GM18873 (cell line): Measurements from ENCODE around the gene FRS3.
"Not testable (repeated sequence)": the region's sequence is repeated elsewhere in the genome, so short reads cannot be mapped to it uniquely, and the experiment has no call there.

Experiments
- ATAC-seq: cut with Tn5 transposase; IDR thresholded peaks from one replicate; pipeline ENCODE4 v1.9.1; 2021; ENCODE audit warnings: mild to moderate bottlenecking, moderate library complexity, moderate number of reproducible peaks; ENCODE audit not compliant: unreplicated experiment, low FRiP score

Gene FRS3

GRCh38 chr6:41770381-41771057 lies 9.2 kb downstream of the FRS3 start:
- ATAC-seq, result no peak

GRCh38 chr6:41769376-41769775 lies 10.3 kb downstream of the FRS3 start:
- no peak for ATAC-seq

DNA sequence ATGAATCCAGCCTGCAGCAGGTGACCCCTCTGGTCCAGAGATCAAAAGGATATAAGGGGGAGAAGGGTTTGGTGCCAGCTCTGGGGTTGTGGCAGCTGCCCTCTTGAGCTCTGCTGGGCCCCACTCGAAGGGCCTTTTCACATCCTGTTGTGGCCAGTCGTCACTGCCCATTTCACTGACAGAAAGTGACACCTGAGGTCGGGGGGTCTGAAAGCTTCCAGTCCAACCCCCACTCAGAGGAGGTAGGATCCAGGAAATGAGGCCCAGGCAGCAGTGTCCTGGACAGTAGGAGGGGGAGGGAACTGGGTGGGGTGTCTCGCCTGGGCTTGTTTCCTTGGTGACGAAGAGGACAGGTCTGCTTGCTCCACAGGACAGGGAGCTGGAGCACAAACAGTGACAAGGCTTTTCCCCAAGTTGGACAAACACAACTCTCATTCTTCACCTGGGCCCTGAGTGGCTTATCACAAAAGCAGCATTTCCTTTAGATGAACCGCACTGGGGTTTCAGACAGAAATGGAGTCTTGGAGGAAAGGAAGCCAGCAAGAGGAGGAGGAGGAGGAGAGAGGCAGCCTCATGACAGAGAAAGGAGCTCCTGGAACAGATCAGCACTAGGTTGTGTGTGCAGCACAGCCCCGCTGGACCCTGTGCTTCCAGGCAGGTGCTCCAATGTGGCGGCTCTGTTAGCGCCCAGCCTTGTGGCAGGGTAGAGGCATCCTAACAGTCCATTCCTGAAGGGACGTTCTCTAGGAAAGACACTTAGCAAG lies 11.0 kb downstream of the FRS3 start:
- ATAC-seq, result no peak

GRCh38 chr6:41767112-41767833 lies 12.4 kb downstream of the FRS3 start:
- no peak for ATAC-seq

- ATAC-seq, result not testable (repeated sequence)
These were observed 13.5 kb downstream of the FRS3 start for GRCh38 chr6:41766043-41766664.

GRCh38 chr6:41763470-41763869 lies 16.2 kb downstream of the FRS3 start:
- ATAC-seq, result no peak

DNA sequence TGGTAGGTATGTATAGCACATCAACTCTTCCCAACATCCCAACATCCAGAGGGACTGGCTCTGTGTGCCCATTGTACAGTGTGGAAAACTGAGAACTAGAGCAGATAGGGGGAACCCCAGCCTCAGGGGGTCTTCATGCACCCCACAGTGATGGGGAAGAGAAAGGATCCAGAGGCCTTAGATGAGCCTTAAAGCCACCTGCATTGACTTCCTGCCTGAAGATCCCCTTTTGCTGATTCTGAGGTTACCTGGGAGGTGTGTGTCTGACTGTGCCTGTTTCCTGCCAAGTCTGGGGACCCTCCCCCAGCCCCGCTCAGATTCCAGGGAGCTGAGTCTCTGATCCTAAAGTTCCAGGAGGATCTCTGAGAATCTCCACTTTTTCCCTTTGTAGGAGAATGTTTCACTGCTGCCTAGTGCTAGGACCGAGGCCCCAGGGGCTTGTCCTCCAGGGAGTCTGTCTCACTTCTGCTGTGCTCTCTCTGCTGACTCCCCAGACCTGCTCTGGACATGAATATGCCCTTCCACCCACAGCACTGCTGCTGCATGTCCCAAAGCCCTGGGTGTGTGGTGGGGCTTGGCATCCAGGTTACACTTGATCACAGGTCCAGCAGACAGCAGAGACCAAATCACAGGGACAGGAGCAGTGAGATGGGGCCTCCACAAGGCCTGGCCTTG lies 19.7 kb downstream of the FRS3 start:
- ATAC-seq, result no peak

DNA sequence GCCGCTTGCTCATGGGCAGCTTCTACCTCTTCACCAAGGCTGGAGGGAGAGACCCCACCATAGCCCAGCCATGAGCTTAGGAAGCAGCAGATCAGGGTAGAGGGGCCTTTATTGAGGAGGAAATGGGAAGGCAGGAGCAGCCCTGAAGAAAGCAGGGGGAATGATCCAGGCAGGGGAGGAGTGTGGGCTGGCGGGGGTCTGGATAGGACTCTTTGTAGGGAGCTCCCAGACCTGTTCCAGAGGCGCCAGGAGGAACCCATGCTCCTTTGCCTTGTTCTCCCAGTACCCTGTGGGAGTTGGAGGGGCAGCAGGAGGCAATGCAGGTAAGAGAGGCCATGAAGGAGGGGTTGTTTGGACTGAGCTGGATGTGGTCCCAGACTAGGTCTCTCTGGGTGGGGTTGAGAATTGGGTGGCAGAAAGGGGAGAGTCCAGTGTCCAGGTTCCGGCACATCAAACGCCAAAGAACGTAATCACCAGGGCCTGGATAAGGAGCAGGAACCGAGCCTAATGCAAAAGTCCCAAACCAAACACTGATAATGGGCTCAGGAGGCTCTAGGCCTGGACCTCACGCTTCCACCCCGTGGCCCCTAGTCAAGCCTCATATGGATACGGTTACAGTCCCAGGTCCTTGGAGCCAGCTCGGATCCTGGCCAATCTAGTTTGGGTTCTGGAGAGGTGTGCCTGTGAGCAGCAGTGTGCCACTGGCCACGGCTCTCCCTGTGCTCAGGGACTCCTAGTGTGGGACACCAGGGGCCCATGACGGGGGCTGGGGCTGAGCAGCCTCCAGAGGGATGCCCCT lies 20.4 kb downstream of the FRS3 start:
- ATAC-seq, result no peak

- ATAC-seq, result no peak
These were observed 21.1 kb downstream of the FRS3 start for GRCh38 chr6:41758641-41759035.

DNA sequence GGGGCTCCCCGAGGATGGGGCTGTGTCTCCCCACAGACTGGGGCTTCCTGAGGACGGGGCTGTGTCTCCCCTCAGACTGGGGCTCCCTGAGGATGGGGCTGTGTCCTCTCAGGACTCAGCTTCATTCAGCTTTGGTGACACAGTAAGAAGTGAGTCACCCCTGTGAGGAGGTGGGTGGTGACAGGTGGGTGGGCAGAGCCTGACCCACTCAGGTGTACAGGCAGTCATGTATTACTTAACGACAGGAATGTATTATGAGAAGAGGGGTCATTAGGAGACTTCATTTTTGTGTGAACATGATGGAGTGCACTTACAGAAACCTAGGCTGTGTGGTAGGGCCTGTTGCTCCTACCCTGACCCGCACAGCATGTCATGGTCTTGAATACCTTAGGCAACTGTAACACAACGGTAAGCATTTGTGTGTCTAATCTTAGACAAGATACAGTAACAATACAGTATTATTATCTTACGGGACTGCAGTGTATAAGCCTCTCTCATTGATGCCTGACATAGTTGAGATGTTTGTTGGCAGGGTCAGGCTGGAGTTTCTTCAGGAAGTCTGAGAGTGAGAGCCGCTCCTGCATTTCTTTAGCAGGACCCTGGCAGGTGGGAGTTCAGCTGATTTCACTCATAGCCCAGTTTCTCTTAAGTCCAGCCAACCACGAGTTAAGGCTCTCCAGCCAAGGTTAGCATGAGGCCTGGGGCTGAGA lies 21.6 kb downstream of the FRS3 start:
- ATAC-seq, result no peak

GRCh38 chr6:41757271-41757670 lies 22.4 kb downstream of the FRS3 start:
- ATAC-seq, result no peak

DNA sequence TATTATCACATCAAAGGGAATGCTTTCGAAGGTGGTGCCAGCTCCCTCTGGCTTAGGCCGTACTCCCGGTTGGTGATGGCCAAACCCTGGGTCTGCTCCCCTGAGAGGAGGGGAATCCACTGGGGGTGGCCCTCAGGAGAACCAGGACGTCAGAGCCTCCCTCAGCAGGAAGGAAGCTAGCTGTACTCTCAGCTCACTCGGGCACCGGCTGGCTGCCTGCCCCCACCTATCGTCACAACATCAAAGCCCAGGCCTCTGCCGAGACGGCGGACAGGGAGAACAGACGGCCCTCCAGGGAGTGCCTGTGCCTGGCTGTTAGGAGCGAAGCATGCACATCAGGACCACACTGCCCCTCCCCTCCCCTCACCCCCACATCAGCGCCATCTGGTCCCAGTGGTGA lies 23.3 kb downstream of the FRS3 start:
- ATAC-seq, result no peak

DNA sequence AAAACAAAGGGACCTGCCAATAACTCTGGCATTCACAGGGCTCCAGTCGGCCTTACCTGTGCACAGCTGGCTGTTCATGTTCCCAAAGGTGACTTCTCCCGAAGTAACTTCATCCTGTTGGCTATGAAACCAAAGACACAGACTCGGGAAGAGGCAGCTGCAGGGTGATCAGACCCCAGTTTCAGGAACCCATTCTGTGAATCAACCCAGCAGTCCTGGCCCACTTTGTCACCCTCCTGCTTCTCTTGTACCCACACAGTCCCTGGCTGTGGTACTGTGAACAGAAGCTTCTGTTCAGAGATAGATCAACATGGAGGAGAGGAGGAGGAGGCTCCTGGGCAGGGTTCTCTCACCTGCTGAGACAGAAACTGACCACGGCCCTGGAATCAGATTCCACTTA lies 23.8 kb downstream of the FRS3 start:
- no peak for ATAC-seq

DNA sequence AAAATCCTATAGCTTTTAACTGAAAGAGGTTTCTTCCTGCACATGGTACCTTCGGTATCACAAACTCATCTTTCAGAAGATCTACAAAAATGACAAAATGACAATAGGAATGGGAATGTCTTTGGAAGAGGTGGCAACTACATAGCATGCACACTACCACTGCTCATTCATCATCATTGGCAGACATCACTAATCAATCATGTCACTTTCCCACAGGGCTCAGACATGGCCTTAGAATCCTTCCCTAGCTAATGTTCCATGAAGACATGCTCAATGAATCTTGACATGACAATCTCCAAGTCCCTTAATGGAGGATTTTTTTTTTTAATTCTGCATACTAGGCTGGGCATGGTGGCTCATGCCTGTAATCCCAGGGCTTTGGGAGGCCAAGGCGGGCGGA lies 29.3 kb downstream of the FRS3 start:
- no peak for ATAC-seq

- ATAC-seq, result no peak
These were observed 31.2 kb downstream of the FRS3 start for GRCh38 chr6:41748542-41748941.

DNA sequence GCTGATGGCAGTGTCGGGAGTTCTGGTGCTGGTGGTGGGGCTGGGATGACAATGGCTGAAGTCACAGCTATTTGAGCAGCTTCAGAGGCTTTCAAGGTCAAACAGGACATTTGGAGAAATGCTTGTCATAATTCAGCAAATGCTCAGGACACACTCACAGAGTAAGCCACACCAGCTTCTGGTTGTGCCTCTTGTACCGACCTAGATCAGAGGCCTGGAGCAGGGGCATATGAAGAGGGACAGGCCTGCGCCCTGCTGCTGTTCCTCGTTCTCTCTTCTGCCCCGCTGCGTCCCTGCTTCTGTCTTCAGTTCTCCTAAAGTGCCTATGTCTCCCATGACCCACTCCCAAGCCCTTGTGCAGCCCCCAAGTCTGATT lies 31.6 kb downstream of the FRS3 start:
- ATAC-seq, result no peak

GRCh38 chr6:41747256-41748101 lies 32.2 kb downstream of the FRS3 start, which contains the start of gene PGC:
TSS of gene PGC (minus strand) at chr6:41747397. CDS start at chr6:41747334, 63 bp downstream.
- no peak for ATAC-seq

GRCh38 chr6:41746107-41746506 lies 33.6 kb downstream of the FRS3 start:
- ATAC-seq, result no peak
